ENCODE data around the gene CRYGD.
"Not testable (repeated sequence)": the region's sequence is repeated elsewhere in the genome, so short reads cannot be mapped to it uniquely, and the experiment has no call there.

The CRYGD gene

DNA sequence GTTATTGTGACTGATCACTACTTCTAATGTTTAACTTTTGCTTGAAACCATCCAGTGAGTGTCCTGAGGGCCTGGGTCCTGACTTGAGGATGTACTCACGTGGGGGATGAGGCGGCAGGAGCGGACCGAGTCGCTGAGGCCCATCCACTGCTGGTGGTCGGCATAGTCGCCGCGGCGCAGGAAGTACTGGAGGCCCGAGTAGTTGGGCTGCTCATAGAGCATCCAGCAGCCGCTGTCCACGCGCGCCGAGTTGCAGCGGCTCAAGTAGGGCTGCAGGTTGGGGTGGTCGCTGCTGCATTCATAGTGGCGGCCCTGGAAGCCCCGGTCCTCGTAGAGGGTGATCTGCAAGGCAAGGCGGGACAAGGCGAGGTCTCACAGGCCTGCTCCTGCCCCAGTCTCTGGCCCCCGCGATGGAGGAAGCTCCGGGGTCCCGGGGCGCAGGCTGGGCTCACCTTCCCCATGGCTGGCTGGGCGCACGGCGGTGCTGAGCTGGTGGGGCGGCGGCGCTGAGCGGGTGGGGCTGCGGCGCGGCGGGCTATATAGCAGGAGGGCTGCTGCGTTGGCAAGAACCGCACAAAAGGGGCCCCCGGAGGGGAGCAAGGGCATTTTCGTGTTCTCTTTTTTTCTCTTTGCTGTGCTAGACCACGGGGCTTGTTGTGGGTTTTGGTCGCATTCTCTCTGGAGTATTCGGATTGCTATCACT, at the start of gene CRYGD:
Gene CRYGD, minus strand, starts transcription at position 512 of the 703 bp plus-strand sequence. Its CDS starts 51 bp downstream, at position 461.
- DNase-seq (ENCODE audit: low spot score): not testable (repeated sequence)

DNA sequence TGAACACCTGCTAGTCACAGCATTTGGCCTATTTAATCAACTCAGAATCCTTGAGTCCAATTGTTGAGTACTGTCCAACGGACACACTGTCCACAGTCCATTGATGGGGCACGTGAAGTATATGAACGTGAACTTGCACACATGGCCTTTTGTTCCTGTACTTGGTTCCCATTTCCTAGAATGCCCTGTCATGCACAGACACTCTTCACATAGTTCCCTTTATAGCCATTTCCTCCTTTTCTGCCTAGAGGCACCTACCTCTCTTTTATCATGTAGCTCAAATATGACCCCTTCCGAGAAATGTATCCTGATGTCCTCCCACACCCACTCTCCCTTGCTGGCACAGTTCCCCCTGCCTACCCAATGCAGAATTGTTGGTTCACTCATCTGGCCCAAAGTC, 47.8 kb upstream of the CRYGD start:
- TF ChIP-seq, protein P1, sequence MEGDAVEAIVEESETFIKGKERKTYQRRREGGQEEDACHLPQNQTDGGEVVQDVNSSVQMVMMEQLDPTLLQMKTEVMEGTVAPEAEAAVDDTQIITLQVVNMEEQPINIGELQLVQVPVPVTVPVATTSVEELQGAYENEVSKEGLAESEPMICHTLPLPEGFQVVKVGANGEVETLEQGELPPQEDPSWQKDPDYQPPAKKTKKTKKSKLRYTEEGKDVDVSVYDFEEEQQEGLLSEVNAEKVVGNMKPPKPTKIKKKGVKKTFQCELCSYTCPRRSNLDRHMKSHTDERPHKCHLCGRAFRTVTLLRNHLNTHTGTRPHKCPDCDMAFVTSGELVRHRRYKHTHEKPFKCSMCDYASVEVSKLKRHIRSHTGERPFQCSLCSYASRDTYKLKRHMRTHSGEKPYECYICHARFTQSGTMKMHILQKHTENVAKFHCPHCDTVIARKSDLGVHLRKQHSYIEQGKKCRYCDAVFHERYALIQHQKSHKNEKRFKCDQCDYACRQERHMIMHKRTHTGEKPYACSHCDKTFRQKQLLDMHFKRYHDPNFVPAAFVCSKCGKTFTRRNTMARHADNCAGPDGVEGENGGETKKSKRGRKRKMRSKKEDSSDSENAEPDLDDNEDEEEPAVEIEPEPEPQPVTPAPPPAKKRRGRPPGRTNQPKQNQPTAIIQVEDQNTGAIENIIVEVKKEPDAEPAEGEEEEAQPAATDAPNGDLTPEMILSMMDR (IDR thresholded peaks at IDR 0.05; ENCODE audit: extremely low read depth, missing control alignments): no peak
- no peak for DNase-seq (ENCODE audit: low spot score)

DNA sequence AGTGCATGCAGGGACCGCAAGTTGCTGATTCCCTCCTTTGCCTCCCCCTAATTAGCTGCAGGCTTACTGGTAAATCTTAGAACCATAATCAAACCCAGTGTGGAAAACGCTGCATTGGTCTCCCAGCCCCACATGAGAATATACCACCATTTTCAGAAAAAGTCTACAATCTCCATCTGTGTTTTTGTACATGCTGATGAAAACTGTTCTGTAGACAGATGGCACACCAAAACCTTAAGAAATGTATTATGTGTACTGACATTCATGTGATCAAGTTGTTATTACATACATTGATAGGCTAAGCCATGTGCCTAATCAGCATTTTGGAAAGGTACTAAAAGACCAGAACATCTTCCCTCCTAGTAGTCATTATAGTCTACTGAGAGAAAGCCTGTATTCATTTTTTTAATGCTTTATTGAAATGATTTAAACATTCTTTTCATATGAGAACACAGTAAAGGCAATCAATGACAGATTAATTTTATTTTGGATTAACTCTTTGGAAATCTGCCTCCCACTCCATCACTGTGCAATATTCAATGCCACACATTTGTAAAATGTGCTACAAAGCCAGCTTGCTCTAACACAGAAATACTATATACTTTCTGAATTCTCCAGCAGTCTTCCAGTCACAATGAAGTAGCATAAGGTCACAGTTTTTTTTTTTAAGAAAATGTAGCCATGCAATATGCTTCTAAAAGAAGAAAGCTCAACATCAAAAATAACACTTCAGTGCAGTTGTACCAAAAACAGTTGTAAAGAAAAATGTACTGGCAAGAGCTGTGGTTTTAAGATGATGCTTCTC, 40.8 kb upstream of the CRYGD start:
- no peak for DNase-seq (ENCODE audit: low spot score)
- TF ChIP-seq, protein P1 (IDR thresholded peaks at IDR 0.05; ENCODE audit: extremely low read depth, missing control alignments): no peak

DNA sequence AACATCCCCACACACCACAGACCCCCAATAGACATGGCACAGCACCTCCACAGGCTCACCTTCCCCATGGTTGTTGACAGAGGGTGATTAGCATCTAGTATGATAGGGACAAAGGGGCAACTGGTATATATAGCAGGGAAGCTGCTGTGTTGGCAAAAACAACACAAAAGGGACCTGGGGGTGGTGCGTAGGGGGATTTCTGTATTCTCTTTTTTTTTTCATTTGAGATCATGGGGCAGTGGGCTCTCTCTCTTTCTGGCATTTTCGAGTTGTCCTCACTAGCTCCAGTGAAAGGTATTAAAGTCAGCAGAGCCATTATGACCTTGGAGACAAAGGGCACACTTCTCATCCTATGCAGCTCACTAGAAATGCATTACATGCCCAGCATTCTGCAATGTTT, 39.2 kb upstream of the CRYGD start, which contains the start of gene CRYGA:
Gene CRYGA, minus strand, starts transcription at position 101 of the 400 bp plus-strand sequence. Its CDS starts 33 bp downstream, at position 68.
- TF ChIP-seq, protein P1 (IDR thresholded peaks at IDR 0.05; ENCODE audit: extremely low read depth, missing control alignments): no peak
- no peak for DNase-seq (ENCODE audit: low spot score)

DNA sequence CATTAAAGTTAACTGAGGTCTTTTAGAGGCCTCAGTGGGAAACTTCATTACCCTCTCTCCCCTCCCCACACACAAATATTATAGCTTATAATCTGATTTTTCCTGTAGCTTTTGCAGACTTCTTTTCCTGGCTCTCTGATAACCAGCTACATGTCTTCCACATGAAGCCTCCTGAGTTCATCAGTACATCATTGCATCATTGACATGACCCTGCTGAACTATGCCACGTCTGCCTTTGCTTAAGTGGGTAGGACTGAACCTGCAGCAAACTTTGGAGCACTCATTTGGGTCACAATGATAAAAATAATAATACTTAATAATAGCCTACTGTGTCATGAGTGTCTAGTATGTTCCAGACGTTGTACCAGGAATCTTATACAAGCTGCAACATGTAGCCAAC, 32.1 kb upstream of the CRYGD start:
- no peak for DNase-seq (ENCODE audit: low spot score)
- TF ChIP-seq, protein P1 (IDR thresholded peaks at IDR 0.05; ENCODE audit: extremely low read depth, missing control alignments): no peak

DNA sequence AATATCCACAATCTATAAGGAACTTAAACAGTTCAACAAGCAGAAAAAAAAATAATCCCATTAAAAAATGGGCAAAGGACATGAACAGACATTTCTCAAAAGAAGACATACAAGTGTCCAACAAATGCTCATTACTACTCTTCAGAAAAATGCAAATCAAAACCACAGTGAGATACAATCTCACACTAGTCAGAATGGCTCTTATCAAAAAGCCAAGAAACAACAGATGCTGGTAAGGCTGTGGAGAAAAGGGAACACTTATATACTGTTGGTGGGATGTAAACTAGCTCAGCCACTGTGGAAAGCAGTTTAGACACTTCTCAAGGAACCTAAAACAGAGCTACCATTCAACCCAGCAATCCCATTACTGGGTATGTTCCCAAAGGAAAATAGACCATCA, 28.8 kb upstream of the CRYGD start:
- no peak for DNase-seq (ENCODE audit: low spot score)
- TF ChIP-seq, protein P1 (IDR thresholded peaks at IDR 0.05; ENCODE audit: extremely low read depth, missing control alignments): no peak

DNA sequence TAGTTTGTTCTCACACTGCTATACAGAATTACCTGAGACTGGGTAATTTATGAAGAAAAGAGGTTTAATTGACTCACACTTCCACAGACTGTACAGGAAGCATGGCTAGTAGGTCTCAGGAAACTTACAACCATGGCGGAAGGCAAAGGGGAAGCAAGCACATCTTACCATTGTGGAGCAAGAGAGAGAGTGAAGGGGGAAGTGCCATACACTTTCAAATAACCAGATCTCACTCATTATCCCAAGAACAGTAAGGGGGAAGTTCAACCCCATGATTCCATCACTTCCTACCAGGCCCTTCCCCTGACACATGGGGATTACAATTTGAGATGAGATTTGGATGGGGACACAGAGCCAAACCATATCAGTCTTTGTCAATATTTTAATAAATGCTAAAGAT, 26.6 kb upstream of the CRYGD start:
- DNase-seq (ENCODE audit: low spot score): no peak
- TF ChIP-seq, protein P1 (IDR thresholded peaks at IDR 0.05; ENCODE audit: extremely low read depth, missing control alignments): no peak
